ENCODE measurements around the gene HNRNPDL.

DNA sequence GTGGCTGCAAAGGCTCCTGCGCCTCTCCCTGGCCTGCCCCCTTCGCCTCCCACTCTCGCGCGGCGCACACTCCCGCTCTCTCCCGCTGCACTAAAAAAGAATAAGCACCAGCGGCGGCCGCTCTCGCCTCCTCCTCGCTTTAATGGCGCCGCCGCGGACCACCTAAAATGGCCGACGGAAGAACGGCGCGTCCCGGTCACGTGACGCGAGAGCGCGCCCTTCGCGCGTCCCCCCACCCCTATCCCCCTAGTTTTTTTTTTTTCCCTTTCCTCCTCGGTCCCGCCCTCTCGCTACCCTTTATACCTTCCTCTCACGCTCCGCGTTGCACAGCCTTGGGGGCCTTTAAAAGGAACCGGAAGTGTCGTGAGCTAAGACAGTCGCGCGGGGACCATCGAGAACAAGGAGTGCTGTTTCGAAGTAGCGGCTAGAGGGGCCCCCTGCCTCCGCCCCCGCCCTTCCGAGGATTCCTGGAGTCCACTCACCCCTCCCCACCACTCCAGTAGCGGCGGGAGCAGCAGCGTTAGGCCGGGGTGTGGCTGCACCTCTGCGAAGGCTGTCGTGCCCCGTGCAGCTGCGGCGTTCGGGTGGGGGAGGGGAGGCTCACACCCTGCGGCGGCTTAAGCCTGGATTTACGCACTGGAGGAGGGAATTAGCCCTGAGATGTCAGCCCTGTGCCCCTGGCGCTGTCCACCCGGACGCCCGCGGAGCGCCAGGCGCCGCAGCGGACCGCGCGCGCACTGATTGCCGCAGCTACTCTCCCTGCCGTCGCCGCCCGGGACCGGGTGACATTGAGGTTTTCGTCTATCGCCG is 56.2 kb downstream of the HNRNPDL start, which contains the start of gene HNRNPD:
- TF ChIP-seq, protein P1, sequence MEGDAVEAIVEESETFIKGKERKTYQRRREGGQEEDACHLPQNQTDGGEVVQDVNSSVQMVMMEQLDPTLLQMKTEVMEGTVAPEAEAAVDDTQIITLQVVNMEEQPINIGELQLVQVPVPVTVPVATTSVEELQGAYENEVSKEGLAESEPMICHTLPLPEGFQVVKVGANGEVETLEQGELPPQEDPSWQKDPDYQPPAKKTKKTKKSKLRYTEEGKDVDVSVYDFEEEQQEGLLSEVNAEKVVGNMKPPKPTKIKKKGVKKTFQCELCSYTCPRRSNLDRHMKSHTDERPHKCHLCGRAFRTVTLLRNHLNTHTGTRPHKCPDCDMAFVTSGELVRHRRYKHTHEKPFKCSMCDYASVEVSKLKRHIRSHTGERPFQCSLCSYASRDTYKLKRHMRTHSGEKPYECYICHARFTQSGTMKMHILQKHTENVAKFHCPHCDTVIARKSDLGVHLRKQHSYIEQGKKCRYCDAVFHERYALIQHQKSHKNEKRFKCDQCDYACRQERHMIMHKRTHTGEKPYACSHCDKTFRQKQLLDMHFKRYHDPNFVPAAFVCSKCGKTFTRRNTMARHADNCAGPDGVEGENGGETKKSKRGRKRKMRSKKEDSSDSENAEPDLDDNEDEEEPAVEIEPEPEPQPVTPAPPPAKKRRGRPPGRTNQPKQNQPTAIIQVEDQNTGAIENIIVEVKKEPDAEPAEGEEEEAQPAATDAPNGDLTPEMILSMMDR (IDR thresholded peaks at IDR 0.05; ENCODE audit: insufficient read depth, low read length, poor library complexity, severe bottlenecking), result no peak
- TF ChIP-seq EZH2phosphoT487 (conservative IDR thresholded peaks at IDR 0.05; ENCODE audit: low read length), result no peak

All from SU-DHL-6 (cell line).